ENCODE results near the gene SLC35F4.
"Not testable (repeated sequence)": the region's sequence is repeated elsewhere in the genome, so short reads cannot be mapped to it uniquely, and the experiment has no call there.

Gene SLC35F4

GRCh38 chr14:57714487-57714931, 151.4 kb downstream of the SLC35F4 start:
- DNase-seq, result no peak

GRCh38 chr14:57712698-57713097, 153.2 kb downstream of the SLC35F4 start:
- no peak for DNase-seq

GRCh38 chr14:57712102-57712501, 153.8 kb downstream of the SLC35F4 start:
- DNase-seq, result no peak

- no peak for DNase-seq
Measured at GRCh38 chr14:57709909-57710308, 156.0 kb downstream of the SLC35F4 start.

- DNase-seq, result not testable (repeated sequence)
Measured at GRCh38 chr14:57709086-57709485, 156.8 kb downstream of the SLC35F4 start.

GRCh38 chr14:57707219-57707618, 158.7 kb downstream of the SLC35F4 start:
- no peak for DNase-seq

GRCh38 chr14:57704763-57705162, 161.1 kb downstream of the SLC35F4 start:
- no peak for DNase-seq

- DNase-seq, result no peak
Measured at GRCh38 chr14:57699947-57700346, 165.9 kb downstream of the SLC35F4 start.

- no peak for DNase-seq
Measured at GRCh38 chr14:57692671-57693070, 173.2 kb downstream of the SLC35F4 start.

GRCh38 chr14:57687416-57687815, 178.5 kb downstream of the SLC35F4 start:
- DNase-seq, result no peak

- DNase-seq, result peak; percentile 30
Measured at GRCh38 chr14:57686304-57686703, 179.6 kb downstream of the SLC35F4 start.

GRCh38 chr14:57671021-57671420, 194.9 kb downstream of the SLC35F4 start:
- DNase-seq, result no peak

GRCh38 chr14:57660208-57660607, 205.7 kb downstream of the SLC35F4 start:
- no peak for DNase-seq

GRCh38 chr14:57659052-57659451, 206.8 kb downstream of the SLC35F4 start:
- no peak for DNase-seq

- no peak for DNase-seq
Measured at GRCh38 chr14:57657487-57657886, 208.4 kb downstream of the SLC35F4 start.

- no peak for DNase-seq
Measured at GRCh38 chr14:57656853-57657252, 209.0 kb downstream of the SLC35F4 start.

- DNase-seq, result no peak
Measured at GRCh38 chr14:57652769-57653168, 213.1 kb downstream of the SLC35F4 start.

GRCh38 chr14:57641776-57642175, 224.1 kb downstream of the SLC35F4 start:
- no peak for DNase-seq

GRCh38 chr14:57640036-57640435, 225.9 kb downstream of the SLC35F4 start:
- DNase-seq, result no peak

GRCh38 chr14:57637901-57638300, 228.0 kb downstream of the SLC35F4 start:
- no peak for DNase-seq

GRCh38 chr14:57634335-57634734, 231.6 kb downstream of the SLC35F4 start:
- DNase-seq, result no peak

GRCh38 chr14:57632649-57633048, 233.2 kb downstream of the SLC35F4 start:
- no peak for DNase-seq

- no peak for DNase-seq
Measured at GRCh38 chr14:57617510-57617909, 248.4 kb downstream of the SLC35F4 start.

GRCh38 chr14:57612946-57613345, 252.9 kb downstream of the SLC35F4 start:
- no peak for DNase-seq

- no peak for DNase-seq
Measured at GRCh38 chr14:57611555-57612075, 254.3 kb downstream of the SLC35F4 start.

GRCh38 chr14:57610631-57611030, 255.3 kb downstream of the SLC35F4 start:
- DNase-seq, result no peak

Measured in femur (tissue), 1 donor.